CD4-positive, alpha-beta T cell treated with Interleukin-4 for 1 hour (primary cell): ENCODE results near the gene DDX20.

ENCODE experiments used
- DNase-seq, 2 donors: peaks; one replicate each; pipeline ENCODE4 v3.0.0-alpha.2; 2020 to 2022

DDX20 gene

GRCh38 chr1:111749628-111750027 is 6.1 kb upstream of the DDX20 start:
- no peak for DNase-seq

- DNase-seq, result no peak
These were observed 4.8 kb upstream of the DDX20 start for GRCh38 chr1:111750856-111751255.

- DNase-seq, result no peak
These were observed 3.7 kb upstream of the DDX20 start for GRCh38 chr1:111751906-111752575.

GRCh38 chr1:111754984-111755330 is 744 bp upstream of the DDX20 start:
- DNase-seq, result no peak

GRCh38 chr1:111756124-111756513 is 418 bp downstream of the DDX20 start:
- DNase-seq, result no peak

GRCh38 chr1:111758373-111758772 is 2.7 kb downstream of the DDX20 start:
- DNase-seq, result no peak

- no peak for DNase-seq
These were observed 6.0 kb downstream of the DDX20 start for GRCh38 chr1:111761717-111762116.

- DNase-seq, result no peak
These were observed 6.6 kb downstream of the DDX20 start for GRCh38 chr1:111762332-111762731.

- DNase-seq, result no peak
These were observed 12.3 kb downstream of the DDX20 start for GRCh38 chr1:111768023-111768422.

- DNase-seq, result no peak
These were observed 12.9 kb downstream of the DDX20 start for GRCh38 chr1:111768625-111769024.

- DNase-seq, result peak; percentile 53 to 77
These were observed 13.9 kb downstream of the DDX20 start for GRCh38 chr1:111769517-111770146.

GRCh38 chr1:111770916-111771315 is 15.2 kb downstream of the DDX20 start:
- no peak for DNase-seq

- DNase-seq, result no peak
These were observed 20.3 kb downstream of the DDX20 start for GRCh38 chr1:111775966-111776365.

GRCh38 chr1:111776391-111776790 is 20.7 kb downstream of the DDX20 start:
- DNase-seq, result no peak

- no peak for DNase-seq
These were observed 21.2 kb downstream of the DDX20 start for GRCh38 chr1:111776861-111777260.

GRCh38 chr1:111777301-111777700 is 21.6 kb downstream of the DDX20 start:
- DNase-seq, result no peak

- DNase-seq, result no peak
These were observed 22.4 kb downstream of the DDX20 start for GRCh38 chr1:111778066-111778465.

- no peak for DNase-seq
These were observed 22.9 kb downstream of the DDX20 start for GRCh38 chr1:111778541-111779051.

GRCh38 chr1:111779546-111779945 is 23.8 kb downstream of the DDX20 start:
- no peak for DNase-seq

GRCh38 chr1:111784273-111784901 is 28.7 kb downstream of the DDX20 start:
- no peak for DNase-seq

- no peak for DNase-seq
These were observed 31.0 kb downstream of the DDX20 start for GRCh38 chr1:111786669-111787207.

GRCh38 chr1:111789142-111789541 is 33.4 kb downstream of the DDX20 start:
- DNase-seq, result no peak

GRCh38 chr1:111789666-111790316 is 34.1 kb downstream of the DDX20 start:
- DNase-seq, result no peak
